Caco-2 (cell line): ENCODE data around the gene TSPAN5. TPM values are rescaled to one million over a fixed set of nuclear protein-coding genes. Genes with fewer than 3 reads are reported as not detected.

Experiments used
- BruUV-seq: library from RNA; stranded (reverse); fragments of 400-500 nt; replicated peaks from 2 replicates; lab custom pipeline; 2021; lab: Mats Ljungman, UMichigan
- CTCF ChIA-PET: fragments of 300-600 bp; sonication (Branson Sonifier 250); formaldehyde crosslinking; loops from one replicate; lab custom pipeline; 2022; ENCODE audit warnings: antibody characterized with exemption; lab: Charles Lee
- POLR2A ChIA-PET: fragments of 300-600 bp; sonication (Branson Sonifier 250); formaldehyde crosslinking; loops from one replicate; lab custom pipeline; 2022; ENCODE audit warnings: antibody characterized with exemption; lab: Charles Lee
- DNase-seq, 2 experiments: peaks; one replicate each; pipeline versions ENCODE4 v3.0.0 to v3.0.0-alpha.2; 2020 to 2022
- H3K27me3 ChIP-seq: replicated peaks from 2 replicates; pipeline ENCODE4 v1.6.0; 2011; ENCODE audit warnings: low read length; ENCODE audit not compliant: control insufficient read depth, insufficient read depth
- H3K36me3 ChIP-seq: 2 replicates; pipeline ENCODE4 v1.5.1; 2011; ENCODE audit warnings: low read length; ENCODE audit not compliant: control insufficient read depth, insufficient read depth
- H3K4me1 ChIP-seq: fragments of 250-450 bp; sonication (Bioruptor Pico); 2 replicates; pipeline ENCODE4 v1.5.1; 2020; ENCODE audit warnings: mild to moderate bottlenecking
- H3K4me3 ChIP-seq: 2 replicates; pipeline ENCODE4 v1.5.1; 2011; ENCODE audit warnings: low read depth, mild to moderate bottlenecking, control low read depth, low read length
- H3K9me3 ChIP-seq: fragments of 250-450 bp; sonication (Bioruptor Pico); 2 replicates; pipeline ENCODE4 v1.5.1; 2020; ENCODE audit warnings: mild to moderate bottlenecking, moderate library complexity
- H3K27ac Mint-ChIP-seq: one replicate; pipeline ENCODE4 v1.8.0; 2022; ENCODE audit warnings: mixed read lengths; ENCODE audit not compliant: unreplicated experiment
- H3K27me3 Mint-ChIP-seq: one replicate; pipeline ENCODE4 v1.8.0; 2022; ENCODE audit warnings: mixed read lengths; ENCODE audit not compliant: insufficient read depth, unreplicated experiment
- H3K36me3 Mint-ChIP-seq: one replicate; pipeline ENCODE4 v1.8.0; 2022; ENCODE audit warnings: mild to moderate bottlenecking, mixed read lengths; ENCODE audit not compliant: insufficient read depth, unreplicated experiment
- H3K4me1 Mint-ChIP-seq: one replicate; pipeline ENCODE4 v1.8.0; 2022; ENCODE audit warnings: low read depth, mixed read lengths; ENCODE audit not compliant: unreplicated experiment
- H3K4me3 Mint-ChIP-seq: one replicate; pipeline ENCODE4 v1.8.0; 2022; ENCODE audit warnings: mild to moderate bottlenecking, moderate library complexity, mixed read lengths; ENCODE audit not compliant: unreplicated experiment
- H3K9me3 Mint-ChIP-seq: one replicate; pipeline ENCODE4 v1.8.0; 2022; ENCODE audit warnings: mixed read lengths; ENCODE audit not compliant: unreplicated experiment
- intact Hi-C: fragments of 100-400 bp; cut with micrococcal nuclease; formaldehyde crosslinking; loops from one replicate; pipeline ENCODE4 v1.10.0; 2022; ENCODE audit not compliant: unreplicated experiment
- total RNA-seq: library from RNA; stranded (reverse); gene quantifications from 2 replicates; pipeline ENCODE4 v1.2.3, GENCODE V29; 2022
- TF ChIP-seq, protein P1 (sequence below), 2 experiments: fragments of 200-600 bp in 1 of 2; IDR thresholded peaks; 1 replicate in 1 of 2; 2 replicates in 1 of 2; pipeline versions ENCODE4 v1.5.1 to v1.8.0; 2011 to 2022; ENCODE audit warnings: antibody characterized with exemption in 1 of 2, control low read depth in 1 of 2, inconsistent platforms in 1 of 2, low read depth in 1 of 2, low read length in 1 of 2, mild to moderate bottlenecking in 1 of 2, moderate library complexity in 1 of 2; ENCODE audit not compliant: insufficient read depth in 1 of 2, severe bottlenecking in 1 of 2, unreplicated experiment in 1 of 2

The TSPAN5 gene
- total RNA-seq, 1 experiment from 2014 or later = 24.1 TPM

- peaks cover 28% of the 10 kb centered on the region for H3K4me1 Mint-ChIP-seq
- CTCF ChIA-PET = no interaction called here
- Histone ChIP-seq H3K36me3 (no peaks in the 10 kb centered on the region), H3K4me1 (peaks cover 8% of the 10 kb centered on the region; the same call in 1 of the 2 replicates), H3K4me3 (no peak overlapping the region), H3K9me3 (no peaks in the 10 kb centered on the region), H3K27me3 (no peaks in the 10 kb centered on the region)
- H3K27me3 Mint-ChIP-seq = no peaks in the 10 kb centered on the region
- H3K9me3 Mint-ChIP-seq = no peaks in the 10 kb centered on the region
- H3K27ac Mint-ChIP-seq = no peak overlapping the region
- intact Hi-C loops = no loop called here
- H3K4me3 Mint-ChIP-seq = no peak overlapping the region
- TF ChIP-seq, protein P1, sequence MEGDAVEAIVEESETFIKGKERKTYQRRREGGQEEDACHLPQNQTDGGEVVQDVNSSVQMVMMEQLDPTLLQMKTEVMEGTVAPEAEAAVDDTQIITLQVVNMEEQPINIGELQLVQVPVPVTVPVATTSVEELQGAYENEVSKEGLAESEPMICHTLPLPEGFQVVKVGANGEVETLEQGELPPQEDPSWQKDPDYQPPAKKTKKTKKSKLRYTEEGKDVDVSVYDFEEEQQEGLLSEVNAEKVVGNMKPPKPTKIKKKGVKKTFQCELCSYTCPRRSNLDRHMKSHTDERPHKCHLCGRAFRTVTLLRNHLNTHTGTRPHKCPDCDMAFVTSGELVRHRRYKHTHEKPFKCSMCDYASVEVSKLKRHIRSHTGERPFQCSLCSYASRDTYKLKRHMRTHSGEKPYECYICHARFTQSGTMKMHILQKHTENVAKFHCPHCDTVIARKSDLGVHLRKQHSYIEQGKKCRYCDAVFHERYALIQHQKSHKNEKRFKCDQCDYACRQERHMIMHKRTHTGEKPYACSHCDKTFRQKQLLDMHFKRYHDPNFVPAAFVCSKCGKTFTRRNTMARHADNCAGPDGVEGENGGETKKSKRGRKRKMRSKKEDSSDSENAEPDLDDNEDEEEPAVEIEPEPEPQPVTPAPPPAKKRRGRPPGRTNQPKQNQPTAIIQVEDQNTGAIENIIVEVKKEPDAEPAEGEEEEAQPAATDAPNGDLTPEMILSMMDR (IDR thresholded peaks at IDR 0.05; ENCODE audit: insufficient read depth in 1 of 2, low read depth in 1 of 2, low read length in 1 of 2, severe bottlenecking in 1 of 2, unreplicated experiment in 1 of 2) = no peak
- POLR2A ChIA-PET = no interaction called here
- BruUV-seq = no TSS peak
- H3K36me3 Mint-ChIP-seq = no peaks in the 10 kb centered on the region
- no peak for DNase-seq
These were observed 143.0 kb downstream of the TSPAN5 start for GRCh38 chr4:98515470-98515809.

DNA sequence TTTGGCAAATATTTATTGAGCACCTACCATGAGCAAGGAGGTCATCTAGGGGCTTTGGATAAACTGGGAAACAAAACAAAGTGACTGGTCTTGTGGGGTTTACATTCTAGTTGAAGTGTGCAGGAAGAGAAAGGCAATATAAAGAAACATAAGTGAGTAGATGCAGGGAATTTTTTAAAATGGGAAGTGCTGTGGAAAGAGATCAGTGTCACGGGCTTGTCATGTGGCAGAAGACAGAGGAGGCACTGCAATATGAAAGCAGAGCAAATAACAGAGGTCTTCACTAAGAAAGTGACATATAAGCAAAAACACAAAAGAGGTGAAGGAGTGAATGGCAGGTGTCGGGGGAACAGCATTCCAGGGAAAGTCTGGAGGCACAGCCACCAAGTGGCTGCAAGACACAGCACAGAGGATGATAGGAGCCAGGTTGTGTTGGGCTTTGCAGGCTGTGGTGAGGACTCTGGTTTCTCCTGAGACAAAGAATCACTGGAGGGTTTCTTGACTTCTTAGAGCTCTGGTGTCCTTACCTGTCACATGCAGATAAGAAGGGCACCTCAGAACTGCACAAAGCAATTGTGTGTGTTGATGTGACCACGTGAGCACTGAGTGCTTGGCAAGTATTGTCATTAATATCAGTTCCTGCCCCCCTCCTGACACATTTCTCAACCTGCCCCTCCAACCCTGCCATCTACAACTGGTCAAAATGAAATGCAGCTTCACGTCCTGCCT, 143.5 kb downstream of the TSPAN5 start:
- H3K4me1 ChIP-seq = peaks cover 8% of the 10 kb centered on the region; the same call in 1 of the 2 replicates
- H3K9me3 ChIP-seq = no peaks in the 10 kb centered on the region
- TF ChIP-seq, protein P1 (IDR thresholded peaks at IDR 0.05; ENCODE audit: insufficient read depth in 1 of 2, low read depth in 1 of 2, low read length in 1 of 2, severe bottlenecking in 1 of 2, unreplicated experiment in 1 of 2) = no peak
- no peaks in the 10 kb centered on the region for H3K36me3 Mint-ChIP-seq
- no peak overlapping the region for H3K27ac Mint-ChIP-seq
- no peaks in the 10 kb centered on the region for H3K27me3 Mint-ChIP-seq
- H3K4me3 ChIP-seq = no peak overlapping the region
- no peak overlapping the region for H3K4me3 Mint-ChIP-seq
- H3K27me3 ChIP-seq = no peaks in the 10 kb centered on the region
- intact Hi-C loops = no loop called here
- CTCF ChIA-PET = no interaction called here
- POLR2A ChIA-PET = no interaction called here
- no TSS peak for BruUV-seq
- peaks cover 28% of the 10 kb centered on the region for H3K4me1 Mint-ChIP-seq
- H3K9me3 Mint-ChIP-seq = no peaks in the 10 kb centered on the region
- no peaks in the 10 kb centered on the region for H3K36me3 ChIP-seq
- no peak for DNase-seq

GRCh38 chr4:98512918-98513317, 145.5 kb downstream of the TSPAN5 start:
- Mint-ChIP-seq H3K27ac (peak overlapping the region; percentile 3), H3K4me1 (peaks cover 28% of the 10 kb centered on the region), H3K36me3 (no peaks in the 10 kb centered on the region), H3K9me3 (no peaks in the 10 kb centered on the region), H3K4me3 (no peak overlapping the region), H3K27me3 (no peaks in the 10 kb centered on the region)
- no peaks in the 10 kb centered on the region for H3K9me3 ChIP-seq
- H3K27me3 ChIP-seq = no peaks in the 10 kb centered on the region
- TF ChIP-seq, protein P1 (IDR thresholded peaks at IDR 0.05; ENCODE audit: insufficient read depth in 1 of 2, low read depth in 1 of 2, low read length in 1 of 2, severe bottlenecking in 1 of 2, unreplicated experiment in 1 of 2) = no peak
- DNase-seq = no peak
- intact Hi-C loops = no loop called here
- peaks cover 8% of the 10 kb centered on the region; the same call in 1 of the 2 replicates for H3K4me1 ChIP-seq
- POLR2A ChIA-PET = no interaction called here
- CTCF ChIA-PET = no interaction called here
- BruUV-seq = no TSS peak
- no peak overlapping the region for H3K4me3 ChIP-seq
- no peaks in the 10 kb centered on the region for H3K36me3 ChIP-seq
